GM12873 (cell line): ENCODE measurements around the gene ADAM19.

Experiments
- CTCF ChIP-seq: IDR thresholded peaks from 2 replicates; pipeline ENCODE4 v1.5.1; 2012; ENCODE audit warnings: low read depth, mild to moderate bottlenecking, moderate library complexity, low read length, control low read depth; ENCODE audit not compliant: insufficient read depth; ENCODE audit errors: missing control alignments

ADAM19 gene

GRCh38 chr5:157533011-157533481, 42.5 kb downstream of the ADAM19 start:
- no peak for TF ChIP-seq CTCF

- no peak for TF ChIP-seq CTCF
Measured at GRCh38 chr5:157532022-157532421, 43.6 kb downstream of the ADAM19 start.

- TF ChIP-seq CTCF: no peak
Measured at GRCh38 chr5:157530226-157530972, 45.2 kb downstream of the ADAM19 start.

DNA sequence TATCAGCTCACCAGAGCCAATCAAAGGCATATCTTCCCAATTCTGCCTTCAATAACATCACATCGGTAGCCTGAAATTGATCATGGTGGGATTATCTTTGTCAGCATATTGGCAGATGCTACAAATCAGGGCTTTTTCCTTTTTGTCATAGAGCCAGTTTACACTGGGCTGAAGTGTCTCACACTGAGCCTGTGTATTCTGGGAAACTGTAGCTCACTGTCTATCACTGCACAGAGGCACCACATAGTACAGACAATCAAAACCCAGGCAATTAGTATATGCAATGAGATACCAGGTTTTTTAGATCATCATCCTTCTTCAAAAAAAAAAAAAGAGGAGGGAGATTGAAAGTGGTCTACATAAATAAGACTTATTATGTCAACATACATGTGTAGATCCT, 46.6 kb downstream of the ADAM19 start:
- no peak for TF ChIP-seq CTCF

- no peak for TF ChIP-seq CTCF
Measured at GRCh38 chr5:157528036-157528632, 47.4 kb downstream of the ADAM19 start.

DNA sequence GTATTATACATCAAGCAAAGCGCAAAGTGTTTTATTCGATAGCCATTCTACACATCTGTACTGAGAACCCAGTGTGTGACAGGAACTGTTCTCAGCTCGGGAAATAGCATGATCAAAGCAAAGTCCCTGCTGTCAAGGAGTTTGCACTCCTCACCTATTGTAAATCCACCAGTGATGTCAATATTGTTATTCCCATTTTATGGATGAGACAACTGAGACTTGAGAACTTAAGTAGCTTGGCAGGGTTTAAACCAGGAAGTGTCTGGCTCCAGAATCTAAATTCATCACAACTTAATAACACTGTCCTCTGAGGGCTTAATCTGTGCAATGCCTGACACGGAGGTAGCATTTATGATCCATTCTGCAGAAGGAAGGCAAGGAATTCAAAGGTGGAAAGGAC, 50.7 kb downstream of the ADAM19 start:
- no peak for TF ChIP-seq CTCF

GRCh38 chr5:157523976-157524375, 51.6 kb downstream of the ADAM19 start:
- TF ChIP-seq CTCF: no peak
